CD4-positive, alpha-beta T cell (primary cell): Measurements from ENCODE around the gene PID1. TPM values are rescaled to one million over a fixed set of nuclear protein-coding genes. Genes with fewer than 3 reads are reported as not detected.

ENCODE experiments used
- ATAC-seq: fragments of 200-7000 bp; cut with Tn5 transposase; one replicate; pipeline ENCODE4 v1.10.0; 2022; ENCODE audit warnings: mild to moderate bottlenecking; ENCODE audit not compliant: poor library complexity
- CTCF ChIA-PET: fragments of 350-600 bp; sonication (Branson Sonifier 250); formaldehyde crosslinking; loops from one replicate; lab custom pipeline; 2021; ENCODE audit warnings: antibody characterized with exemption, inconsistent platforms; lab: Charles Lee
- POLR2A ChIA-PET: fragments of 350-600 bp; sonication (Branson Sonifier 250); formaldehyde crosslinking; loops from one replicate; lab custom pipeline; 2021; ENCODE audit warnings: antibody characterized with exemption, inconsistent platforms; lab: Charles Lee
- DNase-seq, 14 experiments: peaks; one replicate each; pipeline ENCODE4 v3.0.0-alpha.2; 2013 to 2020; ENCODE audit warnings: mixed read lengths in 2 of 14
- H3K27ac ChIP-seq, 2 donors: one replicate each; pipeline versions ENCODE4 v1.5.1 to v1.7.0; 2013; ENCODE audit warnings: low read length in 2 of 2, low read depth in 1 of 2, mild to moderate bottlenecking in 1 of 2
- H3K27me3 ChIP-seq, 2 experiments: 1 replicate in 1 of 2; 2 replicates in 1 of 2; pipeline versions ENCODE4 v1.6.1 to v1.7.0; 2013; ENCODE audit warnings: low read length in 2 of 2, control low read depth in 1 of 2, mild to moderate bottlenecking in 1 of 2, moderate library complexity in 1 of 2; ENCODE audit not compliant: insufficient read depth in 2 of 2, control insufficient read depth in 1 of 2
- H3K36me3 ChIP-seq: one replicate; pipeline ENCODE4 v1.6.1; 2013; ENCODE audit warnings: low read length, control low read depth; ENCODE audit not compliant: insufficient read depth
- H3K4me1 ChIP-seq: one replicate; pipeline ENCODE4 v1.6.1; 2013; ENCODE audit warnings: low read length, control low read depth; ENCODE audit not compliant: insufficient read depth
- H3K4me3 ChIP-seq: one replicate; pipeline ENCODE4 v1.5.1; 2013; ENCODE audit warnings: mild to moderate bottlenecking, low read length, moderate library complexity
- H3K9me3 ChIP-seq, 2 experiments: 1 replicate in 1 of 2; 2 replicates in 1 of 2; pipeline versions ENCODE4 v1.6.1 to v1.7.0; 2013; ENCODE audit warnings: low read length in 2 of 2, mild to moderate bottlenecking in 2 of 2, control low read depth in 1 of 2, moderate library complexity in 1 of 2; ENCODE audit not compliant: control insufficient read depth in 1 of 2, insufficient read depth in 1 of 2
- H3K27ac Mint-ChIP-seq: one replicate; pipeline ENCODE4 v1.8.0; 2020; ENCODE audit warnings: mixed read lengths
- H3K27me3 Mint-ChIP-seq: one replicate; pipeline ENCODE4 v1.8.0; 2021; ENCODE audit warnings: mixed read lengths
- H3K36me3 Mint-ChIP-seq: one replicate; pipeline ENCODE4 v1.8.0; 2021; ENCODE audit warnings: low read depth, mixed read lengths
- H3K4me1 Mint-ChIP-seq: one replicate; pipeline ENCODE4 v1.8.0; 2021; ENCODE audit warnings: low read depth, mixed read lengths
- H3K4me3 Mint-ChIP-seq: one replicate; pipeline ENCODE4 v1.8.0; 2020; ENCODE audit warnings: mild to moderate bottlenecking, mixed read lengths
- H3K9me3 Mint-ChIP-seq: one replicate; pipeline ENCODE4 v1.8.0; 2020; ENCODE audit warnings: mixed read lengths
- intact Hi-C, 2 experiments: fragments of 100-400 bp; cut with DNase I in 1 of 2; cut with micrococcal nuclease in 1 of 2; formaldehyde crosslinking; loops; one replicate each; pipeline versions ENCODE4 v1.15.1 to v1.9.0; 2023 to 2025; cut with DNase I, micrococcal nuclease
- total RNA-seq, 174 experiments: library from RNA in 2 of 174; stranded (reverse) in 2 of 174; gene quantifications; one replicate each; pipeline ENCODE4 v1.2.3 and lab custom pipeline; 2021 to 2026
- TF ChIP-seq, protein P1 (sequence below): fragments of 200-600 bp; IDR thresholded peaks from one replicate; pipeline ENCODE4 v1.8.0; 2022; ENCODE audit warnings: antibody characterized with exemption, mild to moderate bottlenecking

Gene PID1
- total RNA-seq, 2 experiments from 2014 or later = 0.38 to 0.53 TPM

DNA sequence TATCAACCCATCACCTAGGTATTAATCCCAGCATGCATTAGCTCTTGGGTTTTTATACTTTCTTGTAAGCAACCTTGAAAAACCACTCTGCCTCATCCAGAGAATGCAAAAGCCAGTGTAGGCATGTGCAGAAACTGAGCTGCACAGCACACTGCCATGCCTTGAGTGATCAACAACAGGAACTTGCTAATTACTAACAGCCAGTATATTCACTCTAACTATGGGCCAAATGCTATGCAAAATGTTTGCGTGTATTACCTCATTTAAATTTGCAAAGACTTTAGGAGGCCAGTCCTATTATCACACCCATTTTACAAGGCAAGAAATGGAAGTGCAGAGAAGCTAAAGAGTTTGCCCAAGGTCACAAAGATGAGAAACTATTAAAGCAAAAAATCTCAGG, 169.8 kb downstream of the PID1 start:
- ATAC-seq (no peak), DNase-seq (no peak)
- H3K27me3 Mint-ChIP-seq = no peaks in the 10 kb centered on the region
- Histone ChIP-seq H3K27ac (no peak overlapping the region), H3K36me3 (no peaks in the 10 kb centered on the region), H3K9me3 (peaks cover 0 to 3% of the 10 kb centered on the region in 2 experiments), H3K4me3 (no peak overlapping the region), H3K27me3 (no peaks in the 10 kb centered on the region), H3K4me1 (no peaks in the 10 kb centered on the region)
- intact Hi-C loops = no loop called here
- ChIA-PET CTCF (no interaction called here), POLR2A (no interaction called here)
- no peak overlapping the region for H3K27ac Mint-ChIP-seq
- no peak overlapping the region for H3K4me3 Mint-ChIP-seq
- H3K9me3 Mint-ChIP-seq = peaks cover 2% of the 10 kb centered on the region
- TF ChIP-seq, protein P1, sequence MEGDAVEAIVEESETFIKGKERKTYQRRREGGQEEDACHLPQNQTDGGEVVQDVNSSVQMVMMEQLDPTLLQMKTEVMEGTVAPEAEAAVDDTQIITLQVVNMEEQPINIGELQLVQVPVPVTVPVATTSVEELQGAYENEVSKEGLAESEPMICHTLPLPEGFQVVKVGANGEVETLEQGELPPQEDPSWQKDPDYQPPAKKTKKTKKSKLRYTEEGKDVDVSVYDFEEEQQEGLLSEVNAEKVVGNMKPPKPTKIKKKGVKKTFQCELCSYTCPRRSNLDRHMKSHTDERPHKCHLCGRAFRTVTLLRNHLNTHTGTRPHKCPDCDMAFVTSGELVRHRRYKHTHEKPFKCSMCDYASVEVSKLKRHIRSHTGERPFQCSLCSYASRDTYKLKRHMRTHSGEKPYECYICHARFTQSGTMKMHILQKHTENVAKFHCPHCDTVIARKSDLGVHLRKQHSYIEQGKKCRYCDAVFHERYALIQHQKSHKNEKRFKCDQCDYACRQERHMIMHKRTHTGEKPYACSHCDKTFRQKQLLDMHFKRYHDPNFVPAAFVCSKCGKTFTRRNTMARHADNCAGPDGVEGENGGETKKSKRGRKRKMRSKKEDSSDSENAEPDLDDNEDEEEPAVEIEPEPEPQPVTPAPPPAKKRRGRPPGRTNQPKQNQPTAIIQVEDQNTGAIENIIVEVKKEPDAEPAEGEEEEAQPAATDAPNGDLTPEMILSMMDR = no peak
- no peaks in the 10 kb centered on the region for H3K36me3 Mint-ChIP-seq
- H3K4me1 Mint-ChIP-seq = no peaks in the 10 kb centered on the region

DNA sequence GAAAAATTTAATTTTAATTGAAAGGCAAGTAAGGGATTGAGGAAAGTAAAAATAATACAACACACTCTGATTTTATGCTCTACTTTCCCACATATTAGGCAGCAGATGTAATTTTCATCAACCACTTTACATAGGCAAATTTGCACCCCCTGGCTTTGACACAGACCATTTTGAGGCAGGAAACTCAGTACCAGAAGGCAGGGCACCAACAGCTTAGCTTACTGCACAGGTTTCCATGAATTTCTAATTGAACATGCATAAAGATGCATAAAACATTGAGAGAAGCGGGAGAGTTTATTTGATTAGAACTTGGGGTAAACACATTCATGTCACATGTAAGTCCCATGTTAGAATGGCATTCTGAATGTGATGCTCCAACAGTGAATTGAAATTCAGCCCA, 171.9 kb downstream of the PID1 start:
- Histone ChIP-seq H3K27ac (no peak overlapping the region), H3K36me3 (no peaks in the 10 kb centered on the region), H3K4me1 (no peaks in the 10 kb centered on the region), H3K9me3 (no peaks in the 10 kb centered on the region), H3K4me3 (no peak overlapping the region), H3K27me3 (no peaks in the 10 kb centered on the region)
- no peak overlapping the region for H3K27ac Mint-ChIP-seq
- peaks cover 6% of the 10 kb centered on the region for H3K9me3 Mint-ChIP-seq
- no peak overlapping the region for H3K4me3 Mint-ChIP-seq
- POLR2A ChIA-PET = no interaction called here
- H3K36me3 Mint-ChIP-seq = no peaks in the 10 kb centered on the region
- H3K27me3 Mint-ChIP-seq = no peaks in the 10 kb centered on the region
- ATAC-seq (no peak), DNase-seq (no peak)
- TF ChIP-seq, protein P1 = no peak
- CTCF ChIA-PET = no interaction called here
- intact Hi-C loops = no loop called here
- no peaks in the 10 kb centered on the region for H3K4me1 Mint-ChIP-seq

DNA sequence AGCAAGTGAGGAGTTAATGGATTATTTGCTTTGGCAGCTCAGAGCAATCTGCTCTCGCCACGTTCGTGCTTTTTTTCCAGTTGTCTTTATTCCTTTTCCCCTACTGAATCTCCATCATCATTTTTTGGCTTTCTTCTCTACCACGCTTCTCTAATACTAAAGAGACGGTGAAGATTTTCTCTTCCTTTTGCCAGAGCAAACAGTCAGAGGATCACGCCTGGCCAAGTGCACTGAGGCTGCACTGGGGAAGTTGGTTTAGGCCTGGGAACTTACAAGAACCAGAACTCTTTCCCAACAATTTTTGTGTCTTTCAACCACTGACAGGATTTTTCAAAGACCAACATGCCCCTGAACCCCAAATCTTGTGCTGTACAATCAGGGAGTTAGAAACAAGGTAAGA, 172.3 kb downstream of the PID1 start:
- DNase-seq (no peak), ATAC-seq (no peak)
- Histone ChIP-seq H3K4me3 (no peak overlapping the region), H3K4me1 (no peaks in the 10 kb centered on the region), H3K27ac (no peak overlapping the region), H3K36me3 (no peaks in the 10 kb centered on the region), H3K27me3 (no peaks in the 10 kb centered on the region), H3K9me3 (no peaks in the 10 kb centered on the region)
- Mint-ChIP-seq H3K27me3 (no peaks in the 10 kb centered on the region), H3K4me1 (no peaks in the 10 kb centered on the region), H3K36me3 (no peaks in the 10 kb centered on the region), H3K9me3 (peaks cover 6% of the 10 kb centered on the region), H3K4me3 (no peak overlapping the region), H3K27ac (no peak overlapping the region)
- TF ChIP-seq, protein P1 = no peak
- ChIA-PET POLR2A (no interaction called here), CTCF (no interaction called here)
- intact Hi-C loops = no loop called here
